DMS 273 (cell line): ENCODE data around the gene MBOAT7.
"Not testable (repeated sequence)": the region's sequence is repeated elsewhere in the genome, so short reads cannot be mapped to it uniquely, and the experiment has no call there.

Experiments used
- DNase-seq: peaks from one replicate; lab custom pipeline; 2025; ENCODE audit not compliant: unreplicated experiment; lab: John Stamatoyannopoulos, UW

MBOAT7 gene

DNA sequence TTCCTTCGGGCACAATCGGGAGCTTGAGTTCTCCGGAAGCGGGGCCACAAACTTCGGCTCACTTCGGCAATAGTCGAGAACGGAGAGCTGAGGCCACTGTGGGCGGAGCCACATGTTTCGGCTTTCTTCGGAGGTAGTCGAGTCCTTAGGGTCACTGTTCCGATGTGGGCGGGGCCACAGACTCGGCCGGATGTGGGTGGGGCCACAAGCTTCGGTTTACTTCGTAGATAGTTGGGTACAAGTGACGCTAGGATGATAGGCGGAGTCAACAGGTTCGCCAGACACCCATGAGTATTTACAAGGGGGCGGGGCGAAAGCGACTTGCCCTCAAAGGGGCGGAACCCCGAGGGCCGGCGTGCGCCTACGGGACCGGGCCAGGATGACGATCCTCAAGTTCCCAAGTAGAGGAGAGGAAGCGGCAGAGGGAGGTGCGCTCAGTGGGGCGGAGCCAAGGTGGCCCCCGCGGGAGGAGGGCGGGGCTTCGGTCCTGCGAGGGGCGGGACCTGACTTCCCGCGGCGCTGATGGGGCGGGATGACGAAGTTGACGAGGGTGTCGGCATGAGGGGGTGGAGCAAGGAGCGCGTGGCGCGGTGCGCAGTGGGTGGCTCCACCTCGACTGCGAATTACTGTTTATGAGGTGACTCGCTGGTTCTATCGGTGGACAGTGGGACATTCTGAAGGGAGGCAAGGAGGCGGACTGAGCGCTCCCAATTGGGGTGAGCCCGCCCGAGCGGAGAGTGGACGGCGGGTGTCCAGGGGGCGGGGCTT lies 539 bp upstream of the MBOAT7 start:
- DNase-seq = peak; percentile 100

DNA sequence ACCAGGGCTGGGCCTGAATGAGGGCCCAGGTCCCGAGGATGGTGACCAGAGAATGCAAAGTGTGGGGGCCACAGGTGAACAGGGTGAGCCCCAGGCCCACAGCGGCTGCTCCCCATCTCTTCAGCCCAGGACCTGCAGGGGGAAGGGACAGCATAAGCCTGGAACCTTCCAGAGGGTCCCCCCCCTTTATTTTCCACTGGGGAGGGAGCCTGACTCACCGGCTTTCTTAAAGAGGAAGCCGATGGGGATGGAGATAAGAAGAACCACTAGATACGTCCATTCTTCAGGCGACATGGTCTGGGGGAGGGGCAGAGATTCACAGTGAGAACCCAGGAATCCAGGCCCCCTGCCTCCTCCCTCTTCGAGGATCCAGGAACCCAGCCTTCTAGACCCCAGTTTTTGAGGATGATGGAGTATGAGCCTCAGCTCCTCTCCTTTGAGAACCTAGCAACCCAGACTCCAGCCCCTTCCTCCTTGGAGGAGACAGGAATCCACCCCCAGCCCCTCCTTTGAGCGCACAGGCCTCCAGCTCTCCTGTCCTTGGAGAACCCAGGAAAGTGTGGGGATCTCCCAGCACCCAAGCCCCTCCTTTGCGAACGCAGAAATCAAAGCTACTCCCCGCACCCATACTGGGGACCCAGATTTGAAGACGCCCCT lies 1.0 kb downstream of the MBOAT7 start:
- peak; percentile 40 for DNase-seq

DNA sequence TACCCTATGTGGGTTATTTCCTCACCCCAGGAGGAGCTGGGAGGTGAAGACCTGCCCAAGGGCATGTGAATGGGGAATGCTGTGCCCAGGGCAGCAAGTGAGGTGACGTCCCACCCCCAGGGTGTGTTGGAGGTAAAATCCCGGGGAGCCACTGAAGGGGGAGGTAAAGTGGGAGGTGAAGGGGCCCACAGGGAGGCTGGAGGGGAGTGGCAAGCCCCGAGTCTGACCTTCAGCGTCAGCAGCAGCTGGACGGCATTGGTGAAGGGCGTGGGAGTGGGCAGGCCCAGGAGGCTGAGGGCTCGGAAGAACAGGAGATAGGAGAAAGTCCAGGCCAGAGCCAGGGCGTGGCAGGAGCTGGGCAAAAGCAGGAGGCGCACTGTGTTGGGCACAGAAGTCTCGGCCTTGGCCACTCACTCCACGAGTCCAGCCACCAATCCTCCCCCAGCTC lies 2.4 kb downstream of the MBOAT7 start:
- DNase-seq = no peak

DNA sequence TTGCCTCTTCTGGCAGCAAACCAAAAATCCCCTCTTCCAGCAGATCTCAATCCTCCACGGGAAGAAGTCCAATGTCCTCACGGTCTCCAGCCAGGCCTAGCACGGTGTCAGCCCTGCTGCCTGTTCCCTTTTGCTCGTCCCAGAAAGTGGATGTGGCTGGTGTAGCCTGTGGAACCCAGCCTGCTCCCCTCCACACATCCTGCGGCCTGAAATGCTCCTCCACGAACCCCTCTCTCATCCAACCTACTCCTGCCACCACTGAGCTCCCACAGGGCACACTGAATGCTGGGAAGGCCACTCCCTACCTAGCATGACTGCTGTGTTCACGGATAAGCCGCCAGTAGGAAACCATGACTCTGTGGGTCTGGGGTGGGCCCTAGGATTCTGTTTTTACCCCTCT lies 3.0 kb downstream of the MBOAT7 start:
- DNase-seq = no peak

DNA sequence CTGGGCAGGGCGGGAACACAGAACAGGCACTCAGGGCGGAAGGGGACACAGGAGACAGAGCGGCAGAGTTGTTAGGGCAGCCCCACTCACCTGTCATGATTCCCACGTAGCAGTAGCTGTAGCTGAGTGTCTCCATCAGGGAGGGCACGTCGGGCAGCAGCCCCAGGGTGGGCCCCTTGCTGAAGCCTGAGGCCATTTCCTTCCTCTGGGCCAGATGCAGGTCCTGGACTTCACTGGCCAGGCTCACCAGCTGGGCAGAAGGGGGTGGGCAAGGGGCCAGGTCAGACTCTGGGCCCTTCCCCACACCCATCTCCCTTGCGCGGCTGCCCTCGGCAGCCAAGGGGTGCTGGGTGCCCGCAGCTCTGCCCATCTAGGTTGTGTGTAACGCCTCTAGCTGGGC lies 5.9 kb downstream of the MBOAT7 start:
- DNase-seq = no peak

DNA sequence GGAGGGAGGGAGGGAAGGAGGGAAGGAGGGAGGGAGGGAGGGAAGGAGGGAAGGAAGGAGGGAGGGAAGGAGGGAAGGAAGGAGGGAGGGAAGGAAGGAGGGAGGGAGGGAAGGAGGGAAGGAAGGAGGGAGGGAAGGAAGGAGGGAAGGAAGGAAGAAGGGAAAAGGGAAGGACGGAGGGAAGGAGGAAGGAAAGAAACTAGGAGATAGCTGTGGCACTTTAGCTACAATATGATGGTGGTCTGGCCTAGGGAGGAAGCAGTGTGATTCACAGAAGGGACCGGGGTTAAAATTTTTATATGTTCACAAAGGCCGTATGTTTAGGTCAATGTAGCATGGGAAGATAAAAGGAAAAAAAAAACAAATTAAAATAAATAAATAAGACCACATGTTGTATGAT lies 7.5 kb downstream of the MBOAT7 start:
- DNase-seq = not testable (repeated sequence)

DNA sequence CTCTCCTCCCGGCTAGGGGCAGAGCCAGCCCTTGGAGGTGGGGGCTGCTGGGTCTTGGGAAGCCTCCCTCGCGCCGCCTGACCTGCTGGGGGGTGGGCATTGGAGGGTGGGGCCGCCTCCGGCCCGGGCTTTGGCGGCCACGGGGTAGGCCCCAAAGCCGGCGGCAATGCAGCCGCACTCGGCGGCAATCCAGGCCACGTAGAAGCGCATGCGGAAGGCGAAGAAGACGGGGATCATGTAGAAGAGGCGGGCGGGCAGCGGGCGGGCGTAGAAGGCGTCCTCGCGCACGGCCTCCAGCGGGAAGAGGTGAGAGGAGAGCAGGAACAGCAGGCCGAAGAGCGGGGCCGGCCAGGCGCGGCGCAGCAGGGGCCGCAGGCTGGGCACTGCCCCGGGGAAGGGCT lies 8.7 kb downstream of the MBOAT7 start:
- DNase-seq = no peak

DNA sequence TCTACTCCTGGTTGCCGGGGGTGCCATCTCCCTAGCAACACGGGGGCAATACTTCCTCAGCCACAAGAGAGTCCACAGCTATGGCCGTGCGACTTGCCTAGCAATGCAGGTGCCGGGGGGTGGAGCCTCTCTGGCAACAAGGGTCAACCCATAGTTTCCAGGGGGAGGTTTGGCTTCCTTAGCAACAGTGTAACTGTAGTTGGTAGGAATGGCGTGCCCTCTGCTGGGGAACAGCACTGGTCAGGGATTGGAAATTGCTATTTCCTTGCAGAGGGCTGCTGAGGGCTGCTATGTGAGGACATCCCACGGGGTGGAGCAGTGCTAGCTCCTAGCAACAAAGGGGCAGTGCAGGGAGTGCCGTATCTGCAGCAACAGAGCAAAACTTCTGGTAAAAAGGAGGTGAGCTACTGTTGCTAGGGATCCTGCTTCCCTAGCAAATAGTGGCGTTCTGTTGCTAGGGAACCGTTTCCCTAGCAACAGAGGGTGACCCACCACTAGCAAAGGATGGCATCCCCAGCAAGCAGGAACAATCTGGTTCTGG lies 9.4 kb downstream of the MBOAT7 start:
- DNase-seq = peak; percentile 78

DNA sequence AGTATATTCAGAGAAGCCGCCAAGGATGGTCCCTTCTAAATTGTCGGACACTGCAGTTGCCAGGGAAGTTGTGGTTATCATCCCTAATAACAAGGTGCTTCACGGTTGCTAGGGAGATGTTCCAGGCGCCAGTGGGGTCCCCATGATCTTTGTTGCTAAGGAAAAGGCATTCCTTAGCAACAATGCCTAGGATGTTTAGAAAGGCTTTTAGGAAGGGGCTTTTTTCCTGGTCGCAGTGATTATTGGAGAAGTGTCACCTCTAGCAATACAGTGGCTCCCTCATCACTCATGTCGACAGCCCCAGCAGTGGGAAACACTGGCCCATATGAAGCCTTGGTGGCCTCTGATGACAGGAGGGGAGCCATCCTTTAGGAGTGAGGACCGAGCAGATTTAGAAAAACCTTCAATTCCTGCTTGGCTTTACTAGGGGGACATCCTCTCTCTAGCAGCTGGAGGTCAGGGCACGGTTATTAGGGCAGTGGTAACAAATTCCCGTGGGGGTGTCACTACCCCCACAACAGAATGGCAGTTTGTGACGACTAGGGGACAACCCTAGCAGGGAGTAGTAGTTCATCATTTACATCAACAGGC lies 10.0 kb downstream of the MBOAT7 start:
- DNase-seq = no peak

DNA sequence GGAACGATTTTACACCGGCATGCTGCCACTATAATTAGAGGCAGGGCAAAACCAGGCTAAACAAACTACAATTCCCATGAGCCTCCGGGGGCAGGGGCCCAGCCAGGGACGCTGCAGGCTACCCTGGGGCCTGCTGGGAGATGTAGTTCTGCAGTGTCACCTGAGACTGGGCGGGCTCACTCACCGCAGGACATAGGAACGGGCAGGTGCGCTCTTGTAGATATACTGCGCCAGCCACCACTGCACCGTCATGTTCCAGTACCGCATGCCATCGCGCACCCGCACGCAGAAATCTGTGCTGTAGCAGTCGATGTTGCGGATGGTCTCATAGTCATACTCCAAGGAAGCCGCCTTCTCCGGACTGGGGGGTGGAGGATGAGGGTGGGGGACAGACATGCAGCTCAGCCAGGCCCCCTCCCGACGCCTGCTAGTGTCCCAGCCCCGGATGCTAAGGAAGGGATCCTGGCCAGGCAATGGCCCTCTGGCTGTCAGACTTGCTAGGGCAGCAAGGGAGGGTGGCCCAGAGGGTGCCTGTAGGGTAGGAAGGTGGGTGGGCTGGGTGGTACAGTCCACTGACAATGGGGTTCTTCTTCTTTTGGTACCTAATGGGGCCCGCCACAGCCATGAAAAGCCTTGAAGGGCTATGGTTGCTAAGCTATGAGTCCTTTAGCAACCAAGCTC lies 10.7 kb downstream of the MBOAT7 start:
- DNase-seq = peak; percentile 55

DNA sequence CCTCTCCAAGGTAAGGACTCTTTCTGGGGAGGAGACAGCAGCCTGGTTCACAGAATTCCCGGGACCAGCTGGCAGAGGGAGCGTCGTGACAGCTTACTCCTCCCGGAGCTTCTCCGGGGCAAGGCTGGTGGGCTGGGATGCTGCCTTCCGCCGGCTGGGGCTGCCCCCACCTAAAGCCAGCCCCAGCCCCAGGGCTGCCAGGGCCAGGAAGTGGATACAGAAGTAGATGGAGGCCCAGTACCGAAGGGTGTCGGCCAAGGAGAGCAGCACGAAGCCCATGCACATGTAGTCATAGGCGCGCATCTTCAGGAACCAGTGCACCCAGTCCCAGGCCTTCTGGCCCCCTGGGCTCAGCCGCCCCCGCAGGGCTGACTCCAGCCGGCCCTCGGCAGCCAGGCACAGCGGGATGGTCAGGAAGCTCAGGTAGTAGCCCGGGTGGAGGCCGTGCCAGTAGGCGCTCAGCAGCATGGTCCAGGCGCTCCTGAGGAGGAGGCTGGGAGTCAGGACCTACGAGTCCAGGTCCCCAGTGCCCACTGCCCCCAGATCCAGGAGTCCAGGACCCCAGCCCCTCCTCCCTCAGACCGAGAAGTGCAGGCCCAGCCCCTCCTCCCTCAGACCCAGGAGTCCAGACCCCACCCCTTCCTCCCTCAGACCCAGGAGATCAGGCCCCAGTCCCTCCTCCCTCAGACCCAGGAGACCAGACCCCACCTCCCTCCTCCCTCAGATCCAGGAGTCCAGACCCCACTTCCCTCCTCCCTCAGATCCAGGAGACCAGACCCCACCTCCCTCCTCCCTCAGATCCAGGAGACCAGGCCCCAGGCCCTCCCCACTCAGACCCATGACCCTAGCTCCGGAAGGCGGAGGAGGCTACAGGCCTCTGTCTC lies 15.2 kb downstream of the MBOAT7 start:
- DNase-seq = peak; percentile 38

DNA sequence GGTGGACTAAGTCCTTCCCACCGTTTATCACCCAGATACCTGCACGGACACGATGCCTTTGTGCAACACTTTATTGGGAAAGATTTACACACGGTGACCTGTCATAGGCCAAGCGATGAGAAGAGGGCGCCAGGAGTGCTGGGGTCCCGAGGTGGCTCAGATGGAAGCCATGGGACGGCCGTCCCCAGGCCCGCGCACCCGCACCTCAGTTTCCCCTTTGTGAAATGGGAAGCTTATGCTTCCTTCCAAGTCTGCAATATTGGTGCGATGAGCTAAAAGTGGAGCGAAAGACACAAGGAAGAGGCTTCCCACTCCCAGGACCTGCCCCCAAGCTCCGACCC lies 16.1 kb downstream of the MBOAT7 start:
- DNase-seq = no peak

DNA sequence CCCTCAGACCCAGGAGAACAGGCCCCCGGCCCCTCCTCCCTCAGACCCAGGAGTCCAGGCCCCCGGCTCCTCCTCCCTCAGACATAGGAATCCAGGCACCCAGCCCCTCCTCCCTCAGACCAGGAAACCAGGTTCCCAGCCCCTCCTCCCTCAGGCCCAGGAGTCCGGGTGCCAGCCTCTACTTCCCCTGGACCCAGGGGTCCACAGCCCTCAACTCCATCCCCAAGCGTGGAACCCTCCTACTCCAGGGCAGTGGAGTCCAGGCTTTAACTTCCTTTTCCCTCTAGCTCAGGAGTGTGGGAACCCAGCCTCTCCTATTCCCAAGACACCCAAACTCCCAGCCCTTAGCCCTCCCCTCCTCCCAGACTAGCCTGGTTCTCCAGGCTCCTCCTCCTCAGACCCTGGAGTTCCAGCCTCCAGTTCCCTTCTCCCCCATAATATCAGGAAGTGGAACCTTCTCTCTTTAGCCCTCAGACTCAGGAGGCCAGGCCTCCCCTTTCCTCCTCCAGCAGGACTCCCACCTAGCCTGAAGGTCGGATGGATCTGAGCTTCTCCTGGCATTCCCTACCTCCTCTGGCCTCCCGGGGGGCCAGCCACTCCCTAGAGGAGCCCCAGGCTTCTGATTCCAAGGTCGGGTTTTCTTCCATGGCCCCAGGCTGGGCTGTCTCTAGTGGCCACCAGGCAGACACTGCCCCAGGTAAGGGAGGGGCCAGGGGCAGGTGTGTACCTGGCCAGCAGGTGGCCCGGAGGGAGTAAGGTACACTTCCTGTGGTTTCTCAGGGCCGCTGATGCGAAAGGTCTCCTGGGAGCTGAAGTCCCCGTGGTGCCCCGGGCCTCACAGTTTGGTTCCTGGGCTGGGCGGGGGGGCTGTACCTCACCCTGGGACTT lies 16.7 kb downstream of the MBOAT7 start, which contains the start of gene TMC4:
Gene TMC4, minus strand, starts transcription at position 690 of the 888 bp plus-strand sequence. Its CDS starts 43 bp downstream, at position 647.
- DNase-seq = peak; percentile 31

DNA sequence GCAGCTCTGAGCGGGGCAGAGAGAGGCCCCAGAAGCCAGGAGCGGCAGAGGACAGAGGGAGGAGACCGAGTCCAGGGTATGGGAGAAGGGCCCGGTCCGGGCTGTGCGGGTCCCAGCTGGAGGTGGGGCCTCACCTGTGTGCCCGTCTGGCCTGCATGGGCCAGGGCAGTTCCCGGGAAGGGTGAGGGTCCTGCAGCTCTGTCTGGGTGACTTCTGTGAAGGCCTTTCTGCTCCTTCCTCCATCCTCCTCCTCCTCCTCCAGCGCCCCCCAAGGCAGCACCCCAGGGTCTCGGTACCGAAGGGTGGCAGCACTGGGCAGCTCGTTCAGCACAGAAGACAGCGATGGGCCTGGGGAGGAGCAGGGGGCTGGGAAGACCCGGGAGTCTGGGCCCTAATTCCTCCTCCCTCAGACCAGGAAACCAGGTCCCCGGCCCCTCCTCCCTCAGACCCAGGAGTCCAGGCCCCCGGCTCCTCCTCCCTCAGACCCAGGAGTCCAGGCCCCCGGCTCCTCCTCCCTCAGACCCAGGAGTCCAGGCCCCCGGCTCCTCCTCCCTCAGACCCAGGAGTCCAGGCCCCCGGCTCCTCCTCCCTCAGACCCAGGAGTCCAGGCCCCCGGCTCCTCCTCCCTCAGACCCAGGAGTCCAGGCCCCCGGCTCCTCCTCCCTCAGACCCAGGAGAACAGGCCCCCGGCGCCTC lies 17.5 kb downstream of the MBOAT7 start:
- DNase-seq = not testable (repeated sequence)

DNA sequence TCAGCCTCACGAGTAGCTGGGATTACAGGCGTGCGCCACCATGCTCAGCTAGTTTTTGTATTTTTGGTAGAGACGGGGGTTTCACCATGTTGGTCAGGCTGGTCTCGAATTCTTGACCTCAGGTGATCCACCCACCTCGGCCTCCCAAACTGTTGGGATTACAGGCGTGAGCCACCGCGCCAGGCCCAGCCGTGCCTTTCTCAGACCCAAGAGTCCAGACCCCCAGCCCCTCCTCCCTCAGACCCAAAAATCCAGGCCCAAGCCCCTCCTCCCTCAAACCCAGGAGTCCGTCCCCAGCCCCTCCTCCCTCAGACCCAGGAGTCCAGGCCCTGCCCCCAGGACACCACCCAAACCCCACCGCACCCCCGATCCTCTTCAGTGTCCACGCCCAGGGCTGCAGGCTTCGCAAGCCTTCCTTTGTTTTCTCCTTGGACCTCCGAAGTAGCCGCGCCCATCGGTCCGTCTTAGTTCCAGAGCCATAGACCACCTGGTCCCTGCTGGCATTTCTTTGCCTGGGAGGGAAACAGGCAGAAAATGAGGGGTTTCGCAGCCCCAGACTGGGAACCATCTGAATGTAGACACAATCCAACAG lies 20.1 kb downstream of the MBOAT7 start:
- DNase-seq = no peak

DNA sequence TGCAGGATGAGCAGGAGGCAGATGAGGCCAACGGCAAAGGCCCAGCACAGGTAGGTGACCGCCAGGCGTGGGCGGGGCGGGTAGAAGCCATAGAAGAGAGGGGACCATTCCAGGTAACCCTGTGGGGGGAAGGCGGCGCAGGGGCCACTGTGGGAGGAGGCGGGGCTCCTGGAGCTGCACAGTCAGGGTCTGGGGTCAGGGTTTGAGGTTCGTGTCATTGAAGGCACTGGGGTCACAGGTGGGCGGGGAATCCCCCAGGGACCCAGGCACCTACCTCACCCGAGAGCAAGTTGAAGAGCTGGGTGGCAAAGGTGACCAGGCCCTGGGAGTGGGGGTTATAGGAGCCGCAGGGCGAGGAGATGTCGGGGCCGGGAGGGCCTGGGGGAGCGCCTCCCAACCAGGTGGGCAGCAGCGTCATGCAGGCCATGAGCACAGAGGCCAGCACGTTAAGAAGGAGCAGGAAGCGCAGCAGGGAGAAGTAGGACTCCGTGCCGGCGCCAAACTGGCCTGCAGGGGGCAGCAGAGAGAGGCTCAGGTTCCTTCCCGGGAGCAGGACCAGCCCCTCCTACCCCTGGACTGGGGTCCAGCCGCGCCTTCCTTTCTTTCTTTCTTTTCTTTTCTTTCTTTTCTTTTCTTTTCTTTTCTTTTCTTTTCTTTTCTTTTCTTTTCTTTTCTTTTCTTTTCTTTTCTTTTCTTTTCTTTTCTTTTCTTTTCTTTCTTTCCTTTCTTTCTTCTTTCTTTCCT lies 21.0 kb downstream of the MBOAT7 start:
- peak; percentile 96 for DNase-seq

DNA sequence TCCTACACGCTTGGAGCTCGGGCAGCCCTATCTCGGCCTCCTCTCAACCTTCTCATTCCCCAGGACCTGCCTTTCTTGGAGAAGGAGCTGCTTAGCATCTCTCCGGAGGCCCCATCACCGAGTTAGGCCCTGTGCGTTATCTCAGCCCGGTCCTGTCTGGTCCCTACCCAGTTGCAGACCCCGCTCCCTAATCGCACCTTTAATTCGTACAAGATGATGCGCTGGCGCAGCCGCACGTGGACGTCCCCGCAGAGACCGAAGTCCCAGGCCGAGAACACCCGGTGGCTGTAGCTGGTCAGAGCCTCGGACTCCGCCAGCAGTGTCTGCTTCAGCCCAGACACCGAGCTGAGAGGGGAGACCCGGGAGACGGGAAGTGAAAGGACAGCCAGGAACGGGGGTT lies 24.2 kb downstream of the MBOAT7 start:
- DNase-seq = no peak
